MM.1S (cell line): Measurements from ENCODE around the gene MGAT4B.

Source experiments
- DNase-seq: peaks from one replicate; pipeline ENCODE4 v3.0.0-alpha.2; 2015
- H2AFZ ChIP-seq: fragments of 300-600 bp; sonication (generic); 2 replicates; pipeline ENCODE4 v1.6.0; 2016; ENCODE audit warnings: antibody characterized with exemption, low read length
- H3F3A ChIP-seq: fragments of 300-600 bp; sonication (generic); 2 replicates; pipeline ENCODE4 v1.6.1; 2016; ENCODE audit warnings: mild to moderate bottlenecking, antibody characterized with exemption, low read length, moderate library complexity, mixed read lengths; ENCODE audit not compliant: insufficient read depth
- H3K27ac ChIP-seq: fragments of 300-600 bp; sonication (generic); 2 replicates; pipeline ENCODE4 v1.5.1; 2016; ENCODE audit warnings: mild to moderate bottlenecking, low read length
- H3K27me3 ChIP-seq: fragments of 300-600 bp; sonication (generic); replicated peaks from 2 replicates; pipeline ENCODE4 v1.6.0; 2016; ENCODE audit warnings: low read length; ENCODE audit not compliant: insufficient read depth
- H3K36me3 ChIP-seq: fragments of 300-600 bp; sonication (generic); replicated peaks from 2 replicates; pipeline ENCODE4 v1.6.1; 2016; ENCODE audit warnings: mild to moderate bottlenecking, low read length, mixed read lengths; ENCODE audit not compliant: insufficient read depth
- H3K4me1 ChIP-seq: fragments of 300-600 bp; sonication (generic); 2 replicates; pipeline ENCODE4 v1.6.1; 2016; ENCODE audit warnings: low read length, mixed read lengths
- H3K4me2 ChIP-seq: fragments of 300-600 bp; sonication (generic); 2 replicates; pipeline ENCODE4 v1.6.0; 2016; ENCODE audit warnings: low read depth, low read length
- H3K4me3 ChIP-seq: fragments of 300-600 bp; sonication (generic); 2 replicates; pipeline ENCODE4 v1.5.1; 2016; ENCODE audit warnings: low read length, mixed read lengths
- H3K79me2 ChIP-seq: fragments of 300-600 bp; sonication (generic); 2 replicates; pipeline ENCODE4 v1.6.1; 2016; ENCODE audit warnings: mixed run types, low read length, mixed read lengths
- H3K9ac ChIP-seq: fragments of 300-600 bp; sonication (generic); 2 replicates; pipeline ENCODE4 v1.6.1; 2016; ENCODE audit warnings: low read length, mixed read lengths
- H3K9me2 ChIP-seq: fragments of 300-600 bp; sonication (generic); replicated peaks from 2 replicates; pipeline ENCODE4 v1.6.1; 2016; ENCODE audit warnings: mild to moderate bottlenecking, low read length, mixed read lengths; ENCODE audit not compliant: insufficient read depth
- H3K9me3 ChIP-seq: fragments of 300-600 bp; sonication (generic); replicated peaks from 2 replicates; pipeline ENCODE4 v1.6.1; 2016; ENCODE audit warnings: mild to moderate bottlenecking, low read length, mixed read lengths; ENCODE audit not compliant: insufficient read depth
- H4K20me1 ChIP-seq: fragments of 300-600 bp; sonication (generic); 2 replicates; pipeline ENCODE4 v1.6.1; 2016; ENCODE audit warnings: mild to moderate bottlenecking, low read length, moderate library complexity, mixed read lengths; ENCODE audit not compliant: insufficient read depth
- EZH2 ChIP-seq: fragments of 300-600 bp; sonication (generic); optimal IDR thresholded peaks from 2 replicates; pipeline ENCODE3; 2017; ENCODE audit warnings: low read depth, mild to moderate bottlenecking, antibody characterized with exemption, low read length, mixed read lengths
- EZH2phosphoT487 ChIP-seq: fragments of 300-600 bp; sonication (generic); IDR thresholded peaks from 2 replicates; pipeline ENCODE4 v1.6.1; 2018; ENCODE audit warnings: antibody characterized with exemption, low read length
- TF ChIP-seq, protein P1 (sequence below): fragments of 300-600 bp; sonication (generic); IDR thresholded peaks from 2 replicates; pipeline ENCODE4 v1.5.1; 2016; ENCODE audit warnings: antibody characterized with exemption, low read length, mixed read lengths

MGAT4B gene

DNA sequence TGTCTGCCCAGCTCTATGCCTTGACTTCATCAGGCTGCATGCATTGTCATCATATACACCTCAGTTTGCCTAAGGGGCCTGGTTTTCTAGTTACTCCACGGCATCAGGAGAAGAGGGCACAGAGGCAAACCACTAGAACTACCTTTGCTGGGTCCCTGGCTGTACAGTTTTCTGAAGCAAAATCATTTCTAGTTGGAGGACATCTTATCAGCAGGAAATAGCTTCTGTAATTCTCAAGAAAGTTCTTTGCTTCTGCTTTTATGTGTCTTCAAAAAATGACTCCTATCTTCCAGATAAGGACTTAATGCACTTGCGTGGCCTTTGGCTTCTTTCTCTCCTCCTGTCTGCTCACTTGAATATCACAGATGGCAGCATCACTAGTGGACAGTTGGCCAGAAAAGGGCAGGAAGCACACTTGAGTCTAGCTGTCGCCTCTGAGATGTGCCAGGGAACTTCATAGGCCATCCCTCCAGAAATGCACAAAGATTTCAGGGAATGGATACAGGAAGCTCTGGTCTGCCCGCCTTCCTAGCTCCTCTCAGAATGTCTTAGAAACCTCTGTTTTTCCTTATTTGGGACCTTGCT lies 35.3 kb downstream of the MGAT4B start:
- no peaks in the 10 kb centered on the region for H3K9me2 ChIP-seq
- no peaks in the 10 kb centered on the region for H4K20me1 ChIP-seq
- no peak overlapping the region for H2AFZ ChIP-seq
- H3K36me3 ChIP-seq = peaks cover 2% of the 10 kb centered on the region; the same call in 1 of the 2 replicates
- no peaks in the 10 kb centered on the region for H3F3A ChIP-seq
- H3K27me3 ChIP-seq = no peaks in the 10 kb centered on the region
- H3K79me2 ChIP-seq = peaks cover 19% of the 10 kb centered on the region
- no peaks in the 10 kb centered on the region for H3K4me1 ChIP-seq
- H3K27ac ChIP-seq = no peak overlapping the region
- H3K4me2 ChIP-seq = no peak overlapping the region
- no peak overlapping the region for H3K9ac ChIP-seq
- no peak overlapping the region for H3K4me3 ChIP-seq
- no peak for DNase-seq
- TF ChIP-seq EZH2 (no peak), EZH2phosphoT487 (no peak)
- TF ChIP-seq, protein P1, sequence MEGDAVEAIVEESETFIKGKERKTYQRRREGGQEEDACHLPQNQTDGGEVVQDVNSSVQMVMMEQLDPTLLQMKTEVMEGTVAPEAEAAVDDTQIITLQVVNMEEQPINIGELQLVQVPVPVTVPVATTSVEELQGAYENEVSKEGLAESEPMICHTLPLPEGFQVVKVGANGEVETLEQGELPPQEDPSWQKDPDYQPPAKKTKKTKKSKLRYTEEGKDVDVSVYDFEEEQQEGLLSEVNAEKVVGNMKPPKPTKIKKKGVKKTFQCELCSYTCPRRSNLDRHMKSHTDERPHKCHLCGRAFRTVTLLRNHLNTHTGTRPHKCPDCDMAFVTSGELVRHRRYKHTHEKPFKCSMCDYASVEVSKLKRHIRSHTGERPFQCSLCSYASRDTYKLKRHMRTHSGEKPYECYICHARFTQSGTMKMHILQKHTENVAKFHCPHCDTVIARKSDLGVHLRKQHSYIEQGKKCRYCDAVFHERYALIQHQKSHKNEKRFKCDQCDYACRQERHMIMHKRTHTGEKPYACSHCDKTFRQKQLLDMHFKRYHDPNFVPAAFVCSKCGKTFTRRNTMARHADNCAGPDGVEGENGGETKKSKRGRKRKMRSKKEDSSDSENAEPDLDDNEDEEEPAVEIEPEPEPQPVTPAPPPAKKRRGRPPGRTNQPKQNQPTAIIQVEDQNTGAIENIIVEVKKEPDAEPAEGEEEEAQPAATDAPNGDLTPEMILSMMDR = no peak
- no peaks in the 10 kb centered on the region for H3K9me3 ChIP-seq

DNA sequence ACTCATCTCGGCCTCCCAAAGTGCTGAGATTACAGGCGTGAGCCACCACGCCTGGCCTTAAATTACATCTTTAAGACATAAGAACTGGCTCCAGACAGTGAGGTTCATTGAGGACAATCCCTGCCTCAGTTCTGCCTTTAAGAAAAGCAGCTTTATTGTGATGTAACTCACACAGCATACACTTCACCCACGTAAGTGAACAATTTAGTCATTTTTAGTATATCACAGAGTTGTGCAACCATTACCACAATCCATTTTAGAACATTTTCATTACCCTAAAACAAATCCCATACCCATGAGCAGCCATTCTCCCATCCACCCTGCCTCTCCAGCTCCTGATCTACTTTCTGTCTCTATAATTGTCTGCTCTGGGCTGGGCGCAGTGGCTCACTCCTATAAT lies 36.9 kb downstream of the MGAT4B start:
- H3K36me3 ChIP-seq = peaks cover 6% of the 10 kb centered on the region; the same call in 1 of the 2 replicates
- 0 out of 2 replicates have a peak, but pooled peaks cover 2% of the 10 kb centered on the region for H4K20me1 ChIP-seq
- H3F3A ChIP-seq = no peaks in the 10 kb centered on the region
- no peak overlapping the region for H3K4me3 ChIP-seq
- H3K9me2 ChIP-seq = no peaks in the 10 kb centered on the region
- no peaks in the 10 kb centered on the region for H3K27me3 ChIP-seq
- no peak for TF ChIP-seq EZH2phosphoT487
- no peak for TF ChIP-seq EZH2
- TF ChIP-seq, protein P1 = no peak
- no peak overlapping the region for H3K27ac ChIP-seq
- H2AFZ ChIP-seq = no peak overlapping the region
- no peaks in the 10 kb centered on the region for H3K9me3 ChIP-seq
- no peaks in the 10 kb centered on the region for H3K4me1 ChIP-seq
- H3K4me2 ChIP-seq = no peak overlapping the region
- H3K79me2 ChIP-seq = peaks cover 34% of the 10 kb centered on the region
- H3K9ac ChIP-seq = no peak overlapping the region
- no peak for DNase-seq

DNA sequence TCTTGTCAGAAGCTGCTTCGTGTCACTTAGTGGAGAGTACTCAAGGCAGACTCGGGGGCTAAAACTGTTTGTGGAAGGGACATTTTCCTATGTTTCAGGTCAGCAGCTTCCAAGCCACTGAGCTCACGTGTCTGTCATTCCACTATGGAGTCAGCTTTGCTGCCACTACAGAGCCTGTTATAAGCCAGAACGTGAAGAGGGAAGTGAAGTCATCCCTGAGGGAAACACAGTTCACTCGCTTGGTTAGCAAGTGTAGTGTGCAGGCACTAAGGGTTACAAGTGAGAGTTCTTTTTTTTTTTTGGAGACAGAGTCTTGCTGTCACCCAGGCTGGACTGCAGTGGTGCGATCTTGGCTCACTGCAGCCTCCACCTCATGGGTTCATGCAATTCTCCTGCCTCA lies 37.4 kb downstream of the MGAT4B start:
- Histone ChIP-seq H3F3A (no peaks in the 10 kb centered on the region), H4K20me1 (0 out of 2 replicates have a peak, but pooled peaks cover 2% of the 10 kb centered on the region), H3K4me2 (no peak overlapping the region), H3K79me2 (peaks cover 34% of the 10 kb centered on the region), H3K27me3 (no peaks in the 10 kb centered on the region), H3K9me2 (no peaks in the 10 kb centered on the region), H3K4me1 (no peaks in the 10 kb centered on the region), H3K36me3 (peaks cover 6% of the 10 kb centered on the region; the same call in 1 of the 2 replicates), H2AFZ (no peak overlapping the region), H3K9ac (no peak overlapping the region), H3K4me3 (no peak overlapping the region), H3K27ac (no peak overlapping the region), H3K9me3 (no peaks in the 10 kb centered on the region)
- no peak for DNase-seq
- TF ChIP-seq EZH2phosphoT487 (no peak), EZH2 (no peak)
- TF ChIP-seq, protein P1 = no peak
